Right lobe of liver (tissue), 6 donors: Measurements from ENCODE around the gene TAPBP. TPM values are rescaled to one million over a fixed set of nuclear protein-coding genes. Genes with fewer than 3 reads are reported as not detected.
"Not testable (repeated sequence)": the region's sequence is repeated elsewhere in the genome, so short reads cannot be mapped to it uniquely, and the experiment has no call there.

Experiments
- ATAC-seq, 4 donors: fragments of 200-7000 bp; cut with Tn5 transposase; one replicate each; pipeline ENCODE4 v1.9.1; 2020; ENCODE audit warnings: mild to moderate bottlenecking in 4 of 4, moderate library complexity in 4 of 4
- DNase-seq, 3 donors: peaks; one replicate each; pipeline ENCODE4 v3.0.0-alpha.2; 2020
- H3K27ac ChIP-seq, 3 donors: fragments of 200-600 bp; one replicate each; pipeline ENCODE4 v1.8.0; 2022
- H3K27me3 ChIP-seq, 2 donors: fragments of 200-600 bp; one replicate each; pipeline ENCODE4 v1.8.0; 2022
- H3K36me3 ChIP-seq, 4 donors: fragments of 200-600 bp; sonication (generic) in 1 of 4; one replicate each; pipeline versions ENCODE4 v1.5.1 to v1.8.0; 2017 to 2022; ENCODE audit warnings: control low read depth in 1 of 4
- H3K4me1 ChIP-seq, 4 donors: fragments of 200-600 bp; sonication (generic) in 1 of 4; one replicate each; pipeline versions ENCODE4 v1.5.1 to v1.8.0; 2017 to 2022; ENCODE audit warnings: control low read depth in 1 of 4
- H3K4me3 ChIP-seq, 3 donors: fragments of 200-600 bp; one replicate each; pipeline ENCODE4 v1.8.0; 2022
- H3K9me3 ChIP-seq, 4 donors: fragments of 200-600 bp; sonication (generic) in 1 of 4; one replicate each; pipeline versions ENCODE4 v1.5.1 to v1.8.0; 2017 to 2022; ENCODE audit warnings: control low read depth in 1 of 4
- POLR2A ChIP-seq: fragments of 450-650 bp; IDR thresholded peaks from one replicate; pipeline ENCODE4 v1.6.1; 2017; ENCODE audit warnings: antibody characterized with exemption, mild to moderate bottlenecking
- WGBS: methylation state at CpG from one replicate; pipeline ENCODE4 v1.1.6; 2018; ENCODE audit warnings: low coverage, low lambda C conversion rate; ENCODE audit not compliant: insufficient coverage; ENCODE audit errors: missing lambda C conversion rate; 5-methylcytosine and 5-hydroxymethylcytosine counted together
- intact Hi-C, 2 donors: fragments of 100-400 bp; cut with DNase I; formaldehyde crosslinking; loops; one replicate each; pipeline versions ENCODE4 v1.11.2 to v1.14.1; 2022
- total RNA-seq, 6 experiments: library from RNA; depleted of rRNA in 2 of 6; stranded (reverse); fragments of >200 nt in 2 of 6; fragmentation: NEBNext Ultra II Directional in 3 of 6; extraction: Animal tissue kit (Norgen Biotek cat#: 25700) in 3 of 6; gene quantifications; one replicate each; pipeline versions ENCODE4 v1.1.0 to v1.2.4, GENCODE V29; 2016 to 2023
- TF ChIP-seq, protein P1 (sequence below), 4 donors: fragments of 200-600 bp in 3 of 4; fragments of 450-650 bp in 1 of 4; IDR thresholded peaks; one replicate each; pipeline versions ENCODE4 v1.5.1 to v1.8.0; 2016 to 2022; ENCODE audit warnings: antibody characterized with exemption in 4 of 4, mild to moderate bottlenecking in 2 of 4
- donor health status: DM: no; HTN: yes; CAD: no.
- donor health status: DM: no; HTN: no; CAD: no.
- donor health status: DM: no; HTN: no; CAD: no.
- donor health status: DM: no; HTN: yes; CAD: no.
- donor health status: DM: no; HTN: yes; CAD: no.

TAPBP gene
- total RNA-seq, 6 experiments from 2014 or later: 89.2 to 140 (median 124) TPM

DNA sequence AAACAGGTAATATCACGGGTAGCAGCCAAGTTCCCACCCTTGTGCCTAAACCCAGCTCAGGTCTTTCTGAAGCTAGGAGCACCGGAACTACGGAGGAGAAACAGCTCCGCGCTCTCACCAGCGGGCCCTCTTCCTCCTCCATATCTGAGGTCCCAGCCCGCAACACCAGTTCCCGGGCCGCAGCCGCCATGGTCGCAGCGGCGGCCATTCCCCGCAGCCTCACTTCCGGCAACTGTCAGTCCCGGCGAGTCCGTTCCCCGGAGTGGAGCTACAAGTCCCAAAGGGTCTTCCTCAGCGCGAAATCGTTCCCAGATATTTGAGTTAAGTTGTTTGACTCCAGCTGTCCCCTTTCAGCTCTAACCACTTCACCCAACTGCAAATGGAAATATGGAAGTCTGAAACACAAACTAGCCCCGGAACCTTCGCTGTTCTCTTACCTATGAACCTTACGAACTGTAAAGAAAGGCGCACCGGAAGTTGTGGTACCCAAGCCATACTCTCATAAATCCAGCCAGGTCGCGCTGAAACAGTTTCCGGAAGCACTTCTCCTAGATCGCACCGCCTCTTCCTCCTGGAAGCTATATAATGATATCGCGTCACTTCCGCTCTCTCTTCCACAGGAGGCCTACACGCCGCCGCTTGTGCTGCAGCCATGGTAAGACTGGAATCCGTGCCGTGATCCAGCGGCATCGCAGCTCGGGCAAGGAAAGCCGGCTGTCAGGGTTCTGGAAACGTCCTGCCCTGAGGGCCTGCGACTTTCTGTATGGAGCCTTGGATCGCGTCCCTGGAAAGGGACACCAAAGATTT lies 42.2 kb downstream of the TAPBP start, which contains the start of the genes RPS18 and VPS52:
Gene RPS18, plus strand, starts transcription at position 608 of the 807 bp plus-strand sequence. Its CDS starts 45 bp downstream, at position 653.
Gene VPS52, minus strand, starts transcription at position 409 of the 807 bp plus-strand sequence. Its CDS starts 201 bp downstream, at position 208.
- intact Hi-C loops: no loop called here
- WGBS: 2% methylated on average over 24 of the region's 48 CpGs

DNA sequence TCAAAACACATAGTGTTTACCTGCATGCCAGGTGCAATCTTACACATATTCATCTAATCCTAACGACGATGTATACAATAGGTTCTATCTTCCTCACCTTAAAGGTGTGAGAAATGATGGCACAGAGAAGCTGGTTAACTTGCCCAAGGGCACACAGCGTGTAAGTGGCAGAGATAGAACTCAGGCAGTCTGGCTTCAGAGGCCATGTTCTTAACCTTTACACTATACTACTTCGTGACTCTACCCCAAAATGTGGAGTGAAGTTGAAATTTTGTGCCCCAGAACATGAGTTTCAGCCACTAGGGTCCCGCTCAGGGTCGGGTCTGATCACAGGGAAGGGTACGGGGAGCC lies 42.8 kb downstream of the TAPBP start:
- Histone ChIP-seq H3K9me3 (no peaks in the 10 kb centered on the region), H3K27ac (peak overlapping the region; percentile 87 to 90 (median 89)), H3K4me1 (peaks cover 1 to 42% (median 18%) of the 10 kb centered on the region in 4 donors), H3K36me3 (peaks cover 6 to 55% (median 14%) of the 10 kb centered on the region in 4 donors), H3K4me3 (peak overlapping the region; percentile 60 to 95 (median 91)), H3K27me3 (no peaks in the 10 kb centered on the region)
- WGBS: 1% methylated on average over 6 of the region's 7 CpGs
- TF ChIP-seq, protein P1, sequence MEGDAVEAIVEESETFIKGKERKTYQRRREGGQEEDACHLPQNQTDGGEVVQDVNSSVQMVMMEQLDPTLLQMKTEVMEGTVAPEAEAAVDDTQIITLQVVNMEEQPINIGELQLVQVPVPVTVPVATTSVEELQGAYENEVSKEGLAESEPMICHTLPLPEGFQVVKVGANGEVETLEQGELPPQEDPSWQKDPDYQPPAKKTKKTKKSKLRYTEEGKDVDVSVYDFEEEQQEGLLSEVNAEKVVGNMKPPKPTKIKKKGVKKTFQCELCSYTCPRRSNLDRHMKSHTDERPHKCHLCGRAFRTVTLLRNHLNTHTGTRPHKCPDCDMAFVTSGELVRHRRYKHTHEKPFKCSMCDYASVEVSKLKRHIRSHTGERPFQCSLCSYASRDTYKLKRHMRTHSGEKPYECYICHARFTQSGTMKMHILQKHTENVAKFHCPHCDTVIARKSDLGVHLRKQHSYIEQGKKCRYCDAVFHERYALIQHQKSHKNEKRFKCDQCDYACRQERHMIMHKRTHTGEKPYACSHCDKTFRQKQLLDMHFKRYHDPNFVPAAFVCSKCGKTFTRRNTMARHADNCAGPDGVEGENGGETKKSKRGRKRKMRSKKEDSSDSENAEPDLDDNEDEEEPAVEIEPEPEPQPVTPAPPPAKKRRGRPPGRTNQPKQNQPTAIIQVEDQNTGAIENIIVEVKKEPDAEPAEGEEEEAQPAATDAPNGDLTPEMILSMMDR (IDR thresholded peaks at IDR 0.05): no peak
- no peak for TF ChIP-seq POLR2A
- DNase-seq (no peak), ATAC-seq (peak in 3 of 4 donors; percentile 7 to 33 (median 15))
- intact Hi-C loops: no loop called here

More for the DNA sequence above, 42.2 kb downstream of the TAPBP start, which contains the start of the genes RPS18 and VPS52:
- ATAC-seq (peak; percentile 93 to 95 (median 93)), DNase-seq (peak; percentile 89 to 95 (median 93))
- H3K4me1 ChIP-seq: peaks cover 2 to 48% (median 21%) of the 10 kb centered on the region in 4 donors
- H3K36me3 ChIP-seq: peaks cover 2 to 55% (median 14%) of the 10 kb centered on the region in 4 donors
- H3K27ac ChIP-seq: peak within 1 kb of the TSS; percentile 87 to 90 (median 89)
- H3K27me3 ChIP-seq: no peaks in the 10 kb centered on the region
- TF ChIP-seq POLR2A: peak; percentile 93
- TF ChIP-seq, protein P1 (IDR thresholded peaks at IDR 0.05): no peak
- H3K9me3 ChIP-seq: no peaks in the 10 kb centered on the region
- H3K4me3 ChIP-seq: peak within 1 kb of the TSS; percentile 60 to 95 (median 91)

DNA sequence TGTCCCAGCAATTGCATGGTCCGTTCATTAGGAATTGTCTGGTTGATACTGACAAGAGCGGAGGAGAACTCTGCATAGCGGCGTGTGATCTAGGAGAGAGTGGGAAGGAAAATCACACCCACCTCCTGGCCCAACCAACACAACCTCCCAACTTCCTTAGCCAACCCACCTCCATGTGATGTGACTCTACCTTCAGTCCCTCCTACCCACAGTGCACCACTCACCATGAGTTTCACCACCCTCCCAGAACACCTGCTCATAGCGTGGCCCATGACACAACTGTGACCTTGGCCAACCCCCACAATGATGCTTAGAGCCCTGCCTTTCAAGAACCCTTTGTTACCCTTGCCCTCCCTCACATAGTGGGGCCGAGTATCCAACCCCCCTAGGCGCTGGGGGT lies 49.9 kb downstream of the TAPBP start:
- intact Hi-C loops: no loop called here
- no peaks in the 10 kb centered on the region for H3K4me1 ChIP-seq
- no peaks in the 10 kb centered on the region for H3K9me3 ChIP-seq
- no peaks in the 10 kb centered on the region for H3K27me3 ChIP-seq
- H3K36me3 ChIP-seq: peaks cover 6 to 70% (median 14%) of the 10 kb centered on the region in 4 donors
- no peak overlapping the region for H3K4me3 ChIP-seq
- H3K27ac ChIP-seq: no peak overlapping the region
- 92% methylated on average over 6 of the region's 7 CpGs for WGBS
- TF ChIP-seq, protein P1 (IDR thresholded peaks at IDR 0.05): no peak
- no peak for TF ChIP-seq POLR2A
- peak in 1 of 4 donors; percentile 19 for ATAC-seq
- no peak for DNase-seq

DNA sequence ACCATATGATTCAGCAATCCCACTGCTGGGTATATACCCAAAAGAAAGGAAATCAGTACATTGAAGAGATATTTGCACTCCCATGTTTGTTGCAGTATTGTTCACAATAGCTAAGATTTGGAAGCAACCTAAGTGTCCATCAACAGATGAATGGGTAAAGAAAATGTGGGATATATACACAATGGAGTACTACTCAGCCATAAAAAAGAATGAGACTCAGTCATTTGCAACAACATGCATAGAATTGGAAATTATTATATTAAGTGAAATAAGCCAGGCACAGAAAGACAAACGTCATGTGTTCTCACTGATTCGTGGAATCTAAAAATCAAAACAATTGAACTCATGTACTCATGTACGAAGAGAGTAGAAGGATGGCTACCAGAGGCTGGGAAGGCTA lies 51.4 kb downstream of the TAPBP start:
- ATAC-seq, intact Hi-C loops, H3K27me3 ChIP-seq, DNase-seq, H3K9me3 ChIP-seq, H3K4me3 ChIP-seq, H3K4me1 ChIP-seq, H3K27ac ChIP-seq: not testable (repeated sequence)
- WGBS: 93% methylated on average over 3 of the region's 3 CpGs
- H3K36me3 ChIP-seq: peaks cover 6 to 56% (median 11%) of the 10 kb centered on the region in 4 donors

DNA sequence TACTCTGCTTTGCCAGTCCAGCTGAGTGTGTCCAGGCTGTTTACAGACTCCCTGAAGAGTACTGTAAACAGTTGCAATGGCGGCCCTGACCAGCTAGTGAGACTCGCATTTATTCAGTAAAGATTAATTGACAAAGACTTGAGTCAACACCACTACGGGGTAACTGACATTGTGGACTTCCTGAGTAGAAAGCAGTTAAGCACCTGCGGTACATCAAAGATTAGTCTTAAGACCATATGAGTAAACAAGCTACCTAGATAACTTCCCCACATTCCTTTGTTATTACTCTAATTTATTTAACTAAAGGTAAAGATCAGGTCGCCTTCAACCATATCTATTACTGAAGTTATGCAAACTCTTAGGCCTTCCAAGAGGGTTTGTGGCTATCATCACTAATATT lies 54.8 kb downstream of the TAPBP start:
- intact Hi-C loops: no loop called here

More for the DNA sequence above, 54.8 kb downstream of the TAPBP start:
- Histone ChIP-seq H3K27ac (no peak overlapping the region), H3K36me3 (peaks cover 0 to 34% (median 4%) of the 10 kb centered on the region in 4 donors), H3K4me1 (no peaks in the 10 kb centered on the region), H3K9me3 (no peaks in the 10 kb centered on the region), H3K27me3 (no peaks in the 10 kb centered on the region), H3K4me3 (no peak overlapping the region)
- TF ChIP-seq, protein P1 (IDR thresholded peaks at IDR 0.05): no peak
- TF ChIP-seq POLR2A: no peak
- ATAC-seq (no peak), DNase-seq (no peak)
- 90% methylated on average over 5 of the region's 5 CpGs for WGBS
